ENCODE data around the gene SLC35A2. TPM values are rescaled to one million over a fixed set of nuclear protein-coding genes. Genes with fewer than 3 reads are reported as not detected.

SLC35A2 gene
- total and polyA plus RNA-seq, 2 of the 4 experiments (the other 2 are of a cell fraction), result 10.8 to 48.3 TPM

DNA sequence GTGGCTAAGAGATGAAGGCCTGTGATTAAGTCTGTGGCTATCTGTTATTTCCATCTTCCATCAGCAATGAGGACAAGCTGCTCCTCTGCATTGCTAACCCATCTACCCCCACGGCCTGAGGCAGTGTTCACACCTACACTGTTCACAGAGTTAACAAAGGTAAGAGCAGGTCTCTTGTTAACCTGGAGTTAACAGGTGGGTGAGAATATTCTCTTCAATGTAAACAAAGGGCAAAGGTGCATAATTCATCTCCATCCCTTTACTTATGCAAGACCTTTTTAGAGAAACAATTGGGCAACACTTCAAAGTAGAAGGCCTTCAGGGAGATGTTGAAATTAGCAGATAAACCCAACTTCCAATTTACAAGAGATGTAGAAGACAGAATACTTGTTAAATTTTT lies 2.8 kb downstream of the SLC35A2 start:
- H2AFZ ChIP-seq (replicated peaks; ENCODE audit: low read length, poor library complexity), result no peak overlapping the region
- no TSS peak for BruUV-seq (replicated peaks)
- no peak overlapping the region for H3K4me3 ChIP-seq (ENCODE audit: insufficient read depth, low read depth, low read length)
- no CpG with 5 or more reads among the region's 1 CpG for WGBS, 2 experiments (ENCODE audit: extremely low coverage in 2 of 2, insufficient read length in 1 of 2)
- no peak overlapping the region for H2BK20ac ChIP-seq (ENCODE audit: low read depth, low read length)
- H3K23ac ChIP-seq (ENCODE audit: low read depth, low read length), result no peak overlapping the region
- H3K27ac ChIP-seq (ENCODE audit: insufficient read depth, low read length), result no peak overlapping the region
- H3K9ac ChIP-seq (ENCODE audit: low read depth, low read length), result no peak overlapping the region
- no peak overlapping the region for H4K5ac ChIP-seq (ENCODE audit: low read depth, low read length)
- ChIA-PET CTCF (no interaction called here), POLR2A (ENCODE audit: unreplicated experiment) (no interaction called here)
- dilution Hi-C loops (cut with HindIII; ENCODE audit: low sequenced_read_pairs, unreplicated experiment) (no loop called here), in situ Hi-C loops (cut with MboI; ENCODE audit: low sequenced_read_pairs) (no loop called here), intact Hi-C loops (cut with micrococcal nuclease) (no loop called here)
- peaks cover 3% of the 10 kb centered on the region; the same call in 1 of the 2 replicates for H3K4me1 ChIP-seq (ENCODE audit: control insufficient read depth, insufficient read depth, low read length)
- DNase-seq (no peak), ATAC-seq (ENCODE audit: low read depth) (no peak)
- H4K8ac ChIP-seq (ENCODE audit: low read depth in 2 of 2, low read length in 2 of 2), result no peak overlapping the region
- no peak overlapping the region for H3K14ac ChIP-seq (replicated peaks; ENCODE audit: low read depth, low read length)
- H2BK15ac ChIP-seq (ENCODE audit: low read depth, low read length), result no peak overlapping the region
- H4K20me1 ChIP-seq (ENCODE audit: insufficient read depth, low read length), result peaks cover 2% of the 10 kb centered on the region
- H3K27me3 ChIP-seq (ENCODE audit: control insufficient read depth, insufficient read depth, low read length), result no peaks in the 10 kb centered on the region
- H3K18ac ChIP-seq (ENCODE audit: low read depth, low read length), result no peak overlapping the region
- H3K36me3 ChIP-seq (ENCODE audit: control insufficient read depth, insufficient read depth, low read length), result peaks cover 14% of the 10 kb centered on the region
- no peak overlapping the region for H2BK5ac ChIP-seq (ENCODE audit: low read depth, low read length, poor library complexity, severe bottlenecking)
- H3K9me1 ChIP-seq (ENCODE audit: insufficient read depth, low read length), result peaks cover 3% of the 10 kb centered on the region; the same call in 1 of the 2 replicates
- H3K56ac ChIP-seq (ENCODE audit: extremely low read depth, insufficient read depth, low read length), result no peak overlapping the region
- H2AK9ac ChIP-seq (replicated peaks; ENCODE audit: low read depth, low read length, poor library complexity), result no peak overlapping the region
- peaks cover 13 to 28% of the 10 kb centered on the region in 2 experiments for H3K79me1 ChIP-seq (ENCODE audit: low read depth in 1 of 2, low read length in 2 of 2)
- no peak overlapping the region for H2BK120ac ChIP-seq (ENCODE audit: low read depth, low read length)
- no peak overlapping the region for H4K91ac ChIP-seq (ENCODE audit: insufficient read depth, low read depth, low read length)
- H2AK5ac ChIP-seq (ENCODE audit: low read depth, low read length), result no peak overlapping the region
- H3K9me3 ChIP-seq (ENCODE audit: control insufficient read depth, insufficient read depth, low read length), result no peaks in the 10 kb centered on the region; the same call in 1 of the 2 replicates
- no peak overlapping the region for H3K4ac ChIP-seq (ENCODE audit: low read depth, low read length)
- TF ChIP-seq MAZ (IDR thresholded peaks at IDR 0.05; ENCODE audit: borderline replicate concordance, low read depth, low read length) (no peak), CEBPB (IDR thresholded peaks at IDR 0.05; ENCODE audit: low read depth, low read length) (no peak), FOS (IDR thresholded peaks at IDR 0.05; ENCODE audit: low read depth, low read length) (no peak), NFE2L2 (IDR thresholded peaks at IDR 0.05; ENCODE audit: low read depth, low read length) (no peak), RAD21 (IDR thresholded peaks at IDR 0.05; ENCODE audit: low read length) (no peak), CHD1 (IDR thresholded peaks at IDR 0.05; ENCODE audit: low read depth, low read length) (no peak)
- H3K4me2 ChIP-seq (ENCODE audit: low read depth, low read length), result no peak overlapping the region

All from IMR-90 (cell line).